HG03064 (cell line): ENCODE results near the gene LYZL2.
"Not testable (repeated sequence)": the region's sequence is repeated elsewhere in the genome, so short reads cannot be mapped to it uniquely, and the experiment has no call there.

Experiments
- ATAC-seq: cut with Tn5 transposase; IDR thresholded peaks from one replicate; pipeline ENCODE4 v1.9.1; 2021; ENCODE audit warnings: low read depth; ENCODE audit not compliant: unreplicated experiment

The LYZL2 gene

DNA sequence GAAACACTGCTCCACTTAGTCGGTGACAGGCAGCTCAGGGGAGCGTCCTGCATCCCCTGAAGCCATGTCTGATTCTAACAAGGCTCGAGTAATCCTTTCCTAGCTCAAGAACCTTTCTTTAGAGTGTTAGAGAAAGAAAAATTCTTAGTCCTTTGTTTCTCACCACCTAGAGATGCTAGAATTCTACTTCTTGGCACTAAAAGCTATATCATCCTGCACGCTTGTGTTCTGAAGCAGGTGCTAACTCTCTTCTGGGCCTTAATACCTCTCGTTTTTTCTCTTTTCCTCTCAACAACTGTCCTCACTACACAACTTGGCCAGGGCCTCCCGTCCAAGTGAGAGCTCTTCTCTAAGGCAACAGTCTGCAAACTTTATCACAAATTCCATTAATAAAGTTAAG is at the start of gene LYZL2:
LYZL2 (minus strand) TSS at position 101 of the 400 bp plus-strand sequence. CDS start 2,838 bp downstream, outside the sequence.
- ATAC-seq = no peak

DNA sequence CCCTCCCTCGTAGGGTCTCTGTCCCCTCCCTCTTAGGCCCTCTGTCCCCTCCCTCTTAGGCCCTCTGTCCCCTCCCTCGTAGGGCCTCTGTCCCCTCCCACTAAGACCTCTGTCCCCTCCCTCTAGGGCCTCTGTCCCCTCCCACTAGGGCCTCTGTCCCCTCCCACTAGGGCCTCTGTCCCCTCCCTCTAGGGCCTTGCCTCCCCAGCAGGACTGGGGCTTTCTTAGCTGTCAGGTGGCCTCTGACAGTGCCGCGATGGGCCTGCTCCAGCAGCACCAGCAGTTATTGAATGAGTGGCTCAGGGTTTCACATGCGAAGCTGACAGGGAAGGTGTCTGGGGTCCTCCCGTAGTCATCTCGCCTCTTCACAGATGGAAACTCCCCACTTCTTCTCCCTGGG is 48.1 kb upstream of the LYZL2 start:
- not testable (repeated sequence) for ATAC-seq

DNA sequence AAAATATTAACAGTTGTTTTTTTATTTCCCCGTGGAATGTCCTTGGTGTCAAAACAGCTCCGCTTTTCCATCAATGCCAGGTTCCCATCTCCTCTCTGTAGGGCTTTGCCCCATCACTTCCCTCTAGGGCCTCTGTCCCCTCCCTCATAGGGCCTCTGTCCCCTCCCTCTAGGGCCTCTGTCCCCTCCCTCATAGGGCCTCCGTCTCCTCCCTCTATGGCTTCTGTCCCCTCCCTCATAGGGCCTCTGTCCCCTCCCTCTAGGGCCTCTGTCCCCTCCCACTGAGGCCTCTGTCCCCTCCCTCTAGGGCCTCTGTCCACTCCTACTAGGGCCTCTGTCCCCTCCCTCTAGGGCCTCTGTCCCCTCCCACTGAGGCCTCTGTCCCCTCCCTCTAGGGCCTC is 47.6 kb upstream of the LYZL2 start:
- ATAC-seq = not testable (repeated sequence)

GRCh38 chr10:30675791-30676718 is 46.5 kb upstream of the LYZL2 start:
- no peak for ATAC-seq

GRCh38 chr10:30674796-30675195 is 45.2 kb upstream of the LYZL2 start:
- no peak for ATAC-seq

DNA sequence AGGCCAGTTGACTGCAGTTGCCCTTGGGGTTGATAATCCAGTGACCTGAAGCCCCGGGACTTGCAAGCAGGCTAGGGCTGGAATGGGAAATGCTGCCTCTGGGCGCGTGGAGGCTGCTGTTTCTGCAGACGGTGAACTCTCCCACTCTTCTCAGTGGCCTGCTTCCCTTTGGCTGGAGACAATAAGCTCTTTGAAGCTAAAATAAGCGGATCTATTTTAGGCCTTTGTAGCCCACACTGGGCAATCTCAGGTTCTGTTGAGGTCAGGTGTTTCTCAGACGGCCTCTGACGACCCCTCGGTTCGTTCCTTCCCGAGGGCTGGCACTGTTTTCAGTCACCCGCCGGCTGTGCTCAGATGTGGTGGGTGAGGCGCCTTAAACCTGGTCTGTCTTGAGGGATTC is 43.7 kb upstream of the LYZL2 start:
- not testable (repeated sequence) for ATAC-seq

- not testable (repeated sequence) for ATAC-seq
These were observed 42.8 kb upstream of the LYZL2 start for GRCh38 chr10:30672338-30672737.

GRCh38 chr10:30671026-30671616 is 41.6 kb upstream of the LYZL2 start:
- no peak for ATAC-seq

GRCh38 chr10:30667982-30668381 is 38.4 kb upstream of the LYZL2 start:
- not testable (repeated sequence) for ATAC-seq

DNA sequence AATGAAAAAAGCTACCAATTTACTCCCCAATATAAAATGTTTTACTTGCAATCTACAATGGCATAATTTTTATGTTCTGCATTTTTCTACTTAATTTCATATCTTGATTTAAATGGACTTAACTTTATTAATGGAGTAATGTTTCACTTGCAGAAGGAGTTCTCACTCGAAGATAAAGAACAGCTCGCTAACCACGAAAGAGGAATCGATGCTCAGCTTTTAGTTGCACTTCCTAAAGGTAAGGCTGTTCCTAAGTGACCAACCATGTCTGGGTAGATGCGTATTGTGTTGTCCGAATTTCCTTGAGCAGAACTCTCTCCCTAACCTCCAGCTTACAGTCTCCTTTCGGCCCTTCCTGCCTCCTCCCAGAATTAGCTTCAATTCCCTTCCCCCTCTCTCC is 33.9 kb upstream of the LYZL2 start:
- ATAC-seq = peak; percentile 78

GRCh38 chr10:30662814-30663213 is 33.3 kb upstream of the LYZL2 start:
- no peak for ATAC-seq

- not testable (repeated sequence) for ATAC-seq
These were observed 30.8 kb upstream of the LYZL2 start for GRCh38 chr10:30660314-30660713.

DNA sequence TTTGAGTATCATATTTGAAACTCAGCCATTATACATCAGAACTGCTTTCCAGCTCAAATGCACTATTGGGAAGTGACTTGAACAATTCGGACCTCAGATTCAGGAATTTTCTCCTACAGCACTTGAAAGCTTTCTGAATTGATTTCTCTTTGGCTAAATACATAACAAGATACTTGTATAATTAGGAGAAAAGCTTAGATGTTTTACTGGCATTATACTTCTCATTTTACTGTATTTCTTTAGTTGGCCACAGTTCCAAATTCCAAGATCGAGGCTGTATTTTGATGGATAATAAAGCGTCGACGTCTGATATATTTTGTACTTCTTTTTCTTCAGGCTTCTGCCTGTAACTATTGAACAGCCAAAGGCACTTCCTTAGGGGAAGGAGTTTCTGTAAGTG is 26.7 kb upstream of the LYZL2 start:
- no peak for ATAC-seq

DNA sequence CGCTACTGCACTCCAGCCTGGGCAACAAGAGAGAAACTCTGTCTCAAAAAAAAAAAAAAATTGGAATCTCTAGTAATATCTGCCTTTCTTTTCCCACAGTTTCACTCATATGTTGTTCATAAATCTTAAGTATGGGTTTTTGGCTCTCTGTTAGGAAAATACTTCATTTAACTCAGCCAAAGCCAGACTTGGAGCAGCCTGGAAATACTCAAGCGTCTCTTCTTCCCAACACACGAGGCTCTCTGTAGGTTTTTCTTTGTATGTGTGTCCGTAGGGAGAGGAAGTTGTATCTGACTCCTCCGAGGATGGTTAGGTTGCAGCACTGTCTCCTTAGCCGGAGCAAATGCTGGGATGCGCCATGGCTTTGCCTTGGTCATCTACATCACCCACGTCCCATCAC is 25.4 kb upstream of the LYZL2 start:
- not testable (repeated sequence) for ATAC-seq

DNA sequence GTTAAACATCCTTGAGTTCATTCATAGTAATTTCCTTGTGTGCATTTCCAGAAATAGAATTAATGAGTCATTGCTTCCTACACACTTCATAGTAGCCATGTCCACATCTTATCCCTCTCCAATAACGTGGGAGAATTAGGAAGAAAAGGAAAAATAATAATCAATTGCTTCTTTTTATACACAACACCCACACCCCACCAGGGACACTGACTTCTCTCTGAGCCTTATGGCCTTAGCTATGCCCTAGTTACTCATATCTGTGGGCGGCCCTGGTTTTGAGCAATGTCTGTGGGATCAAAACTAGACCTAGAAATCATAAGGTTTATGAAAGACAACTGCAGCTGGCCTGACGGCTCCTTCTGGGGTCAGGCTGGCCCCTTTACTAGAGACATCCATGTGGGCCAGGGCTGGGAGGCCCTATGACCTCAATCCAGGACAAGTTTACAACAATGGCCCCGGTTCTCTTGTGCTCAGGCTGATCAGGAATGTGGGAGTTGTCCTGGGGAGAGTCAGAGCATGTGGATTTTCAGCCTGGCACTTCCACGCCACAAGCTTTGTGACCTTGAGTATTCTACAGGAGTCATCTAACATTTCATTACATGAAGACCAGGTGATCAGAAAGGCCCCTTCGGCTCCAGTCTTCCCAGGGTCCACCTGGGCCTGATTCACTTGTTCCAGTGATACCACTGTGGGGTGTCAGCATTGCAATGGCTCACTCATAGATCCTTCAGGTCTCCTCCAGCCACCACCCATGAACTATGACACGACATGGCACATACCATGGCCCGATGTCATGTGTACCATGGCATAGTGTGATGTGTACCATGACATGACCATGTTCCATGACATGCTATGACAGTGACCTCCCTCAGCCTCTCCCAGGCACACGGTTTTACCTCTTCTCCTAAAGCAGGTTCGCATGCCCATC is 22.2 kb upstream of the LYZL2 start:
- not testable (repeated sequence) for ATAC-seq

GRCh38 chr10:30647089-30647488 is 17.5 kb upstream of the LYZL2 start:
- ATAC-seq = no peak

GRCh38 chr10:30645340-30645827 is 15.8 kb upstream of the LYZL2 start:
- ATAC-seq = no peak

DNA sequence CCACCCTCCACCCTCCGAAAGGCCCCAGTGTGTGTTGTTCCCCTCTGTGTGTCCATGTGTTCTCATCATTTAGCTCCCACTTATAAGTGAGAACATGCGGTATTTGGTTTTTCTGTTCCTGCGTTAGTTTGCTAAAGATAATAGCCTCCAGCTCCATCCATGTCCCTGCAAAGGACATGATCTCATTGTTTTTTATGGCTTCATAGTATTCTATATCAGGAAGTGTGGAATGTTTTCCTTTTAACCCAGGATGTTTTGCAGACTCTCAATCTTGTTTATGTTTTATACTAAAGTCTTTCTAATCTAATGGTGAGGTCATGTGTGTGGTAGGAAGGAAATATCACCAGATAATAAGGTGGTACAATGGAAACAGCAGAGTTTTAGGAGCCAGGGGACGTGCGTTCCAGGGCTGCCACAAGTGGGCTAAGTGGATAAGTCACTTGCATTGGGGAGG is 14.9 kb upstream of the LYZL2 start:
- ATAC-seq = not testable (repeated sequence)

DNA sequence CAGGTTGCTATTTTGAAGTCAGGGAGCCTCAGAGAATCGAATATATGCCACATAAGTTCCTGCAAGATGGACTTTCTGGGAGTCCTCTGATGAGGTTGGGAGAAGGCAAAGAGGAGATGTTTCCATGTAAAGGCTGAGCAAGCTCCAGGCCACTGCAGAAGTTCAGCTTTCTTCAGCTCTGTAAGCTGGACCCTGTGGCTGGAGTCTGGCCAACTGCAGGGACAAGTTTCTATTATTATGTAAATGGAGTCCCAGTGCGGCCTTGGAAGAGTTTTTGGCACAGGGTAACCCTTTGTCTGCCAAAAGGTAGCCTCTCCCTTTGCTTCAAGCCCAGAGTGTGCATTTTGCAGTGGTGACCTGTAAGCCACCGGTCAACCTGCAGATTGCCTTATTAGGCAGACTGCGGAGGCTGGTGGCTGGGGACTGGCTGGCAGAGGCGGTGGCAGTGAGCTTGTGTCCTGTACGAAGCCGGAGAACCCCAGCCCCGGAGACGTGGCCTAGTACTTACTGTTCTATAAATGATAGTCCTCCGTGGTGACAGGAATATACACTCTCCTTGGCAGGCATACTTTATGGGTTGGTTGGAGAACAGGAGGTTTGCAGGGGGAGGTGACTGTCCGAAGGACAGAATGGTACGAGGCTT is 14.1 kb upstream of the LYZL2 start:
- ATAC-seq = not testable (repeated sequence)

DNA sequence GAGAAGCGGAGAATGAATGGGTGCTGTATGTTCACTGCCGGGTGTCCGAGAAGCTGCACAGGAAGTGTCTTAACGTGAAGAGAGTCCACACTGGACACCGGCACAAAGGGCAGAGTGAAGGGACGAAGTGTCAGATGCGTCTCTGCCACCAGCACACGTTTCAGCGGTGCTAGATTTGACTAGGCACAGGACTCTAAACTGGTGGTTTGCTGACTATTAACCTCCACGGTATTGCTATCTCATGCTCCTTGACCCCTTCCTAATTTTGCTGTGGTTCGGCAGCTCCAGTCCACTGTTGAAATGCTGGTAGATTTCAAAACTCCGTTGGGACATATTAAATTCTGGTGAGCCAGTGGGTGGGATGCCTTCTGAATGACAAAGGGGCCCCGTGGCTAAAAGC is 13.3 kb upstream of the LYZL2 start:
- ATAC-seq = not testable (repeated sequence)
